ENCODE measurements around the gene LDLRAP1.

The LDLRAP1 gene

GRCh38 chr1:25527226-25527846 lies 16.1 kb upstream of the LDLRAP1 start:
- Histone ChIP-seq H3K4me3 (replicated peaks; ENCODE audit: insufficient read depth, low read length) (no peak overlapping the region), H3K27me3 (ENCODE audit: insufficient read depth, poor library complexity, severe bottlenecking) (no peaks in the 10 kb centered on the region), H3K27ac (replicated peaks) (no peak overlapping the region)
- no peak for TF ChIP-seq SPI1 (IDR thresholded peaks at IDR 0.05; ENCODE audit: borderline replicate concordance, low read depth)
- TF ChIP-seq REST (IDR thresholded peaks at IDR 0.05; ENCODE audit: insufficient replicate concordance, low read depth) = no peak
- no peak for TF ChIP-seq CTCF (IDR thresholded peaks at IDR 0.05; ENCODE audit: insufficient read depth, low read length)
- TF ChIP-seq POLR2AphosphoS5 (IDR thresholded peaks at IDR 0.05; ENCODE audit: low read depth) = no peak
- no peak for TF ChIP-seq GABPA (IDR thresholded peaks at IDR 0.05; ENCODE audit: low read depth)
- DNase-seq (ENCODE audit: low read depth in 1 of 2, low spot score in 1 of 2) = no peak

- DNase-seq (ENCODE audit: low read depth in 1 of 2, low spot score in 1 of 2) = no peak
- H3K27ac ChIP-seq (replicated peaks) = no peak overlapping the region
- no peak overlapping the region for H3K4me3 ChIP-seq (replicated peaks; ENCODE audit: insufficient read depth, low read length)
- no peaks in the 10 kb centered on the region for H3K27me3 ChIP-seq (ENCODE audit: insufficient read depth, poor library complexity, severe bottlenecking)
- no peak for TF ChIP-seq SPI1 (IDR thresholded peaks at IDR 0.05; ENCODE audit: borderline replicate concordance, low read depth)
- no peak for TF ChIP-seq REST (IDR thresholded peaks at IDR 0.05; ENCODE audit: insufficient replicate concordance, low read depth)
These were observed 15.3 kb upstream of the LDLRAP1 start for GRCh38 chr1:25527946-25528595.

- TF ChIP-seq POLR2AphosphoS5 (IDR thresholded peaks at IDR 0.05; ENCODE audit: low read depth) (no peak), CTCF (IDR thresholded peaks at IDR 0.05; ENCODE audit: insufficient read depth, low read length) (no peak), REST (IDR thresholded peaks at IDR 0.05; ENCODE audit: insufficient replicate concordance, low read depth) (no peak), SPI1 (IDR thresholded peaks at IDR 0.05; ENCODE audit: borderline replicate concordance, low read depth) (no peak), GABPA (IDR thresholded peaks at IDR 0.05; ENCODE audit: low read depth) (no peak)
- H3K27me3 ChIP-seq (ENCODE audit: insufficient read depth, poor library complexity, severe bottlenecking) = no peaks in the 10 kb centered on the region
- no peak overlapping the region for H3K4me3 ChIP-seq (replicated peaks; ENCODE audit: insufficient read depth, low read length)
- no peak for DNase-seq (ENCODE audit: low read depth in 1 of 2, low spot score in 1 of 2)
- H3K27ac ChIP-seq (replicated peaks) = no peak overlapping the region
These were observed 14.4 kb upstream of the LDLRAP1 start for GRCh38 chr1:25528881-25529517.

All from HL-60 (cell line).